ENCODE results near the gene SCARF2. TPM values are rescaled to one million over a fixed set of nuclear protein-coding genes. Genes with fewer than 3 reads are reported as not detected.
"Not testable (repeated sequence)": the region's sequence is repeated elsewhere in the genome, so short reads cannot be mapped to it uniquely, and the experiment has no call there.

SCARF2 gene
- total RNA-seq, 1 experiment from 2014 or later, result 17.0 TPM

DNA sequence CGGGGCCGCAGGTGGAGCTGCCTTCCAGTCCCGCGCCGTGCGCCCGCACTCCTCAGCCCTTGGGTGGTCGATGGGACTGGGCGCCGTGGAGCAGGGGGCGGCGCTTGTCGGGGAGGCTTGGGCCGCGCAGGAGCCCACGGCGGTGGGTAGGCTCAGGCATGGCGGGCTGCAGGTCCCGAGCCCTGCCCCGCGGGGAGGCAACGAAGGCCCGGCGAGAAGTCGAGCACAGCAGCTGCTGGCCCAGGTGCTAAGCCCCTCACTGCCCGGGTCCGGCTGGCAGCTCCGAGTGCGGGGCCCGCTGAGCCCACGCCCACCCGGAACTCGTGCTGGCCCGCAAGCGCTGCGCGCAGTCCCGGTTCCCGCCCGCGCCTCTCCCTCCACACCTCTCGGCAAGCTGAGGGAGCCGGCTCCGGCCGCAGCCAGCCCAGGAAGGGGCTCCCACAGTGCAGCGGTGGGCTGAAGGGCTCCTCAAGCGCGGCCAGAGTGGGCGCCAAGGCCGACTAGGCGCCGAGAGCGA is 45.2 kb downstream of the SCARF2 start:
- DNase-seq (ENCODE audit: low read depth, low spot score); in situ Hi-C loops (cut with HindIII; ENCODE audit: low pct_unique_long_range_greater_than_20kb, low sequenced_read_pairs): not testable (repeated sequence)

DNA sequence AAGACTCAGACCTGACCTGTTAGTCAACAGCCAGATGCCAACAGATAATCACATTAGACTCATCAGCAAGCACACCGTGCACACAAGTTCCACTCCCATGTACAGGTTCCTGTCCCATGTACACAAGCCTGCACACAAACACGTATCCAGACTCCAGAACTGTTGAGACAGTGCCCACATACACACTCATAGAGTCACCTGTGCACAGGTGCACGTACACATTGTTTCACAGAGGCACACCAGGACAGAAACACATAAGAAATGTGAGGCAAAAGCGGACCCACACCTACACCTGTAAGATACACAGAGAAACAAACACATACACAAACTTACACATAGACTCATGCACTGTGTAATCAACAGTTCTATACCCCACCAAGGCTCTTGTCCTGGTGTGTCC is 46.4 kb downstream of the SCARF2 start:
- DNase-seq (ENCODE audit: low read depth, low spot score), result no peak
- in situ Hi-C loops (cut with HindIII; ENCODE audit: low pct_unique_long_range_greater_than_20kb, low sequenced_read_pairs), result no loop called here

DNA sequence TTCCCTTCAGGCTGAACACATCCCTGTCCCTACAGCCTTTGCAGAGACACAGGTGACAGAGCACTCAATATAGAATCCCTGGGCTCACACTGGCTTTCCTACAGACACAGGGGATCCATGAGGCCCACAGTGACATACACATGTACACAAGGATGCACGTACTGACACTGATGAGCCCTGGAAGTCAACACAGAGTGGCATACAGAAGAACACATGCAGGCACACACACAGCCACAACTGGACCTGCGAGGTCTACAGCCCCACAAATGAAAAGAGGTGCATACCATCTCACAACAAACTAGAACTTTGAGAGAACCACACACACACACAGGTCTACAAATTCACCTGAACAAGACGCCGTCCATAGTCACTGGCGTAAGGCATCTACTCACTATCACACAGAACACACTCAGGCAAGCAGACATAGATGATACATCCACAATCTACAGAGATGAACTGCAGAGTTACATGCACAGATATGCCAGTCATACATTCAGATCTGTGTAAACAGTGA is 47.2 kb downstream of the SCARF2 start:
- in situ Hi-C loops (cut with HindIII; ENCODE audit: low pct_unique_long_range_greater_than_20kb, low sequenced_read_pairs), result no loop called here
- no peak for DNase-seq (ENCODE audit: low read depth, low spot score)

DNA sequence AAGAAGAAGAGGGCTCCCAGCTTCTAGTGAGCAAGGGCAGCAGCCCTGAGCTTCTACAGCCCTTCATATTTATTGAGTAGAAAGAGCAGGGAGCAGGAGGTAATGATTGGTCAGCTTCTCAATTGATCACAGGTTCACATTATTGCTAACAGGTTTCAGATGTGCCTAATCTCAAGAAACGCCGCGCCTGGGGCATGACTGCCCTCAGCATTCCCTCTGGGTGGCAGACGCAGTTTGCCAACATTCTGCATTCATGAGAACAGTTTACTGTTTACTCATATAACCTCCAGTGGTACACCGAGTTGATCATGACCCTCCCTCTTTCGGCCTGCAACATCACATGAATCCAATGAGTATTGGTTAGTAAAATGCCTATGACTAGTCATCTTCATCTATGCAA is 48.3 kb downstream of the SCARF2 start:
- in situ Hi-C loops (cut with HindIII; ENCODE audit: low pct_unique_long_range_greater_than_20kb, low sequenced_read_pairs), result no loop called here
- no peak for DNase-seq (ENCODE audit: low read depth, low spot score)

DNA sequence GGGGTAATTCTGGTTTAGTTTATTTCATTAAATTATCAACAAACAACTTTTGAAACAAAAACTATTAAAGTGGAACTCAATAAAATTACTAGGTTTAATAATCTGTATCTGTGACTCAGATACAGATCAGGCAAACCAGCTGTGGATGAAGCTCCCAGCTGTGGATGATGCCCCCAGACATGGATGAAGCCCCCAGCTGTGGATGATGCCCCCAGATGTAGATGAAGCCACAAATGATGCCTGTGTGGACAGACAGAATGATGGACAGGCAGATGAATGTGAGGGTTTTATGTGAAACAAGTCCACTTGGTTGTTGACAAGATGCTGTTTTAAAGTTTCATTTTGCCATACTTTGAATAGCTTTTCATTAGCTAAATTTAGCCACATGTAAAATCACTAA is 49.4 kb downstream of the SCARF2 start:
- in situ Hi-C loops (cut with HindIII; ENCODE audit: low pct_unique_long_range_greater_than_20kb, low sequenced_read_pairs), result no loop called here
- DNase-seq (ENCODE audit: low read depth, low spot score), result no peak

DNA sequence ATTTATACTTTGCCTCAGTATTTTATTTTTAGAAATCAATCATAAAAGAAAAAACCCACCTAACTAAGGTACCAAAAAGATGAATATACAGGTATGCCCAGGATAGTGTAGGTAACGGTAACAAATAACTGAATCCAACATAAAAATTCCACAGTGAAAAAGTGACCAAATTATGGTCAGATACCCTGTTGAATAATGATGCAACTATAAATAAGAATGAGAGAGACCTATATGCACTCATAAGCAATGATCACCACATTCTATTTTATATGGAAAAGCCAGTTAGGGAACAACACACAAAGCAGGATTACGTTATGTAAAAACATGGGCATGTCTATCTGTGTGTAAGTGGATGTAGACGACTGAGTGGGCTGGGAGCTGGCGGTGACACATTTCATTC is 50.7 kb downstream of the SCARF2 start:
- in situ Hi-C loops (cut with HindIII; ENCODE audit: low pct_unique_long_range_greater_than_20kb, low sequenced_read_pairs), result no loop called here

DNA sequence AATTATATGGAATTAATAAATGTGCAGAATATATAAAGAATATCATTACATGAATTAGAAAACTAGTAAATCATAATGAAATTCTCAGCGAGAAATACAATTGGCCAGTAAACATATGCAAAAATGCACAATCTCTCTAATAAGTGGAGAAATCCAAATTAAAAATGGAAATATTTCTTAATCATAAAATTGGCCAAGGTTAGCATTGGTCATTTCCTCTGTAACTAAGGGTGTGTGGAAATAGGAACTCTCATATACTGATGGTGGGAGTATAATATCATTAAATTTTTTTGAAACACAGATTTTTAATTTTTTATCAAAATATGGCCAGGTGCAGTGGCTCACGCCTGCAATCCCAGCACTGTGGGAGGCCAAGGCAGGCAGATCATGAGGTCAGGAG is 51.3 kb downstream of the SCARF2 start:
- in situ Hi-C loops (cut with HindIII; ENCODE audit: low pct_unique_long_range_greater_than_20kb, low sequenced_read_pairs), result no loop called here

More for the DNA sequence above, 50.7 kb downstream of the SCARF2 start:
- no peak for DNase-seq (ENCODE audit: low read depth, low spot score)

DNA sequence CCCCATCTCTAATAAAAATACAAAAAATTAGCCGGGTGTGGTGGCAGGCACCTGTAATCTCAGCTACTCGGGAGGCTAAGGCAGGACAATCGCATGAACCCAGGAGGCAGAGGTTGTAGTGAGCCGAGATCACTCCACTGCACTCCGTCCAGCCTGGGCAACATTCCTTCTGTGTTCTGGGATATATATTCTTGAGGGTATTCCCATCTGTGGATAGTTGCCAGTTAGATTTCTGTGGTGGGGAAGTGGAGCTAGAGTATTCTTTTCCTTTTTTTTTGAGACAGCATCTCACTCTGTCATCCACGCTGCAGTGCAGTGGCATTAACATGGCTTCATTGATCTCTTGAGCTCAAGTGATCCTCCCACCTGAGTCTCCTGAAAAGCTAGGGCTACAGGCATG is 52.8 kb downstream of the SCARF2 start:
- DNase-seq (ENCODE audit: low read depth, low spot score), result no peak
- in situ Hi-C loops (cut with HindIII; ENCODE audit: low pct_unique_long_range_greater_than_20kb, low sequenced_read_pairs), result no loop called here

More for the DNA sequence above, 51.3 kb downstream of the SCARF2 start:
- DNase-seq (ENCODE audit: low read depth, low spot score), result no peak

DNA sequence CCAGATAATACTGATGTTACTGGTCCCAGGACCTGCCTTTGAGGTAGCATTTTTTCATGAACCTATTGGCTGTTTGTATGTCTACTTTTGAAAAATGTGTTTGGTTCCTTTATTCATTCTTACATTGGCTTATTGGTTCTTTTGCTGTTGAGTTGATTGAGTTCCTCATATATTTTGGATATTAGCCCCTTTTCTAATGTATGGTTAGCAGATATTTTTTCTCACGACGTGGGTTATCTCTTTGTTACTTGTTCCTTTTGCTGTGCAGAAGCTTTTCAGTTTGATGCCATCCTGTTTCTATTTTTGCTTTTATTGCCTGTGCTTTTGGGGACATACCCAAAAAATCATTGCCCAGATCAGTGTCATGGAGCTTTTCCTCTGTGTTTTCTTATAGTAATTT is 53.5 kb downstream of the SCARF2 start:
- in situ Hi-C loops (cut with HindIII; ENCODE audit: low pct_unique_long_range_greater_than_20kb, low sequenced_read_pairs), result no loop called here
- no peak for DNase-seq (ENCODE audit: low read depth, low spot score)

DNA sequence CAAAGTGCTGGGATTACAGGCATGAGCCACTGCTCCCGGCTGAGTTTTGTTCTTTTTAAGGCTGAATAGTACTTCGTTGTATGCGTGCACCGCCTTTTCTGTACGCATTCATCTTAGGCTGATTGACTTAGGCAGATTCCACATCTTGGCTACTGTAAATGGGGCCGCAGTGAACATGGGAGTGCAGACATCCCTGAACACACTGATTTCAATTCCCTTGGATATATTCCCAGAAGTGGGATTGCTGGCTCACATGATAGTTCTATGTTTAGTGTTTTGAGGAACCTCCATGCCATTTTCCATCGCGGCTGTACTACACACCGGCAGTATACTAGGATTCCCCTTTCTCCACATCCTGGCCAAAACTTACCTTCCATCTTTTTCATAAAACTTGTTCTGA is 54.1 kb downstream of the SCARF2 start:
- in situ Hi-C loops (cut with HindIII; ENCODE audit: low pct_unique_long_range_greater_than_20kb, low sequenced_read_pairs), result no loop called here
- DNase-seq (ENCODE audit: low read depth, low spot score), result no peak

DNA sequence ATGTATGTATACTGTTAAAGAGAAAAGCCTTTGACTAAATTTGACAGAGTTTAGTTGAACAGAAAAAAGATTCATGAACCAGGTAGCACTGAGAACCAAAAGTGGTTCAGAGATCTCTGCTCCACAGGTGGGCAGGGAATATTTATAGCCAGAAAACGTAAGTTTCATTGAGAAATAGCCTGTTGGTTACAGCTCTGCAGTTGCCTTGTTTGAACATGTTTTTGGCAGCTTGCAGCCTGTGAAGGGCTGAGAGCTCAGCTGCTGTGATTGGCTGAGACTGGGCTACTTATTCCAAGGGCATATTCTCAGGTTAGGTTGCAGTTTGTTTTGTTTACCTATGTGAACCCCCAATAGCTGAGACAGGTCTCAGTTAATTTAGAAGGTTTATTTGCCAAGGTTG is 57.1 kb downstream of the SCARF2 start:
- DNase-seq (ENCODE audit: low read depth, low spot score), result no peak
- in situ Hi-C loops (cut with HindIII; ENCODE audit: low pct_unique_long_range_greater_than_20kb, low sequenced_read_pairs), result no loop called here

DNA sequence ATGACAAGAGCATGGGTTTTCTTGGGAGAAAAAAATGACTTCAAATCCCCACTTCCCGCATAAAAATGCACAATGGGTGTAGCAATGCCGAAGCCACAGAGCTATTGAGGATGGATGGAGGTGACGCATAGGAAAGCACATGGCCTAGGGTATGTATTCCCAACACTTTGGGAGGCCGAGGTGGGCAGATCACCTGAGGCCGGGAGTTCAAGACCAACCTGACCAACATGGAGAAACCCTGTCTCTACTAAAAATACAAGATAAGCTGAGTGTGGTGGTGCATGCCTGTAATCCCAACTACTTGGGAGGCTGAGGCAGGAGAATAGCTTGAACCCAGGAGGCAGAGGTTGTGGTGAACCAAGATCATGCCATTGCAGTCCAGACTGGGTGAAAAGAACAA is 58.9 kb downstream of the SCARF2 start:
- DNase-seq (ENCODE audit: low read depth, low spot score); in situ Hi-C loops (cut with HindIII; ENCODE audit: low pct_unique_long_range_greater_than_20kb, low sequenced_read_pairs): not testable (repeated sequence)

DNA sequence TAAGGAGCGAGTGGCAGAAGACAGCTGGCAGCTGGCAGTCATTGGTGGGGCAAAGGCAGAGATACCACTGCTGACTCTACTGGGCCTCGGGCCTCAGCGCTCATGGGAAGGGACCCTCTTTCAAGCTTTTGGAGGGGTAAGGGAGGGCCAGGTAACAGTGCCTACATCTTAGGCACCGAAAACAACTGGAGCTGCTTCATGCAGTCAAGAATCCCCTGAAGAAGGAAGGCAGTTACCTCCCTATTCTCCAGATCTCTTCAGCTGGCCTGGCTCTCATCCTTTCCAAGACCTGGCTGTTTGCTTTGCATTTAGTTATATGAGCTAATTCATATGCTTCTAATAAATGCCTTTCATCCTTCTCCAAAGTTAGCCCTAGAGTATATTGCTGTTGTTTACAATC is 59.5 kb downstream of the SCARF2 start:
- DNase-seq (ENCODE audit: low read depth, low spot score), result no peak
- in situ Hi-C loops (cut with HindIII; ENCODE audit: low pct_unique_long_range_greater_than_20kb, low sequenced_read_pairs), result no loop called here

DNA sequence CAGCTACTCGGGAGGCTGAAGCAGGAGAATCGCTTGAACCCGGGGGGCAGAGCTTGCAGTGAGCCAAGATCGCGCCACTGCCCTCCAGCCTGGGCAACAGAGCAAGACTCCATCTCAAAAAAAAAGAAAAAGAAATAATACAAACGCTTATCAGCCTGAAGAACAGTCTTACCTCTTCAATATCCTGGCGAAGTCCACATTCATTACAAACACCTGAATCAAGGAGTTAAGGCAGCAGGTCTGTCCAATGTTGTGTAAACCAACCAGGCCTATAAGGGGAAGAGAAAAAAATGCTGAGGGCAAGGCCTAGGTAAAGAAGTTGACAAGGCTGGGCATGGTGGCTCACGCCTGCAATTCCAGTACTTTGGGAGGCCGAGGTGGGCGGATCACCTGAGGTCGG is 60.6 kb downstream of the SCARF2 start:
- in situ Hi-C loops (cut with HindIII; ENCODE audit: low pct_unique_long_range_greater_than_20kb, low sequenced_read_pairs), result not testable (repeated sequence)

DNA sequence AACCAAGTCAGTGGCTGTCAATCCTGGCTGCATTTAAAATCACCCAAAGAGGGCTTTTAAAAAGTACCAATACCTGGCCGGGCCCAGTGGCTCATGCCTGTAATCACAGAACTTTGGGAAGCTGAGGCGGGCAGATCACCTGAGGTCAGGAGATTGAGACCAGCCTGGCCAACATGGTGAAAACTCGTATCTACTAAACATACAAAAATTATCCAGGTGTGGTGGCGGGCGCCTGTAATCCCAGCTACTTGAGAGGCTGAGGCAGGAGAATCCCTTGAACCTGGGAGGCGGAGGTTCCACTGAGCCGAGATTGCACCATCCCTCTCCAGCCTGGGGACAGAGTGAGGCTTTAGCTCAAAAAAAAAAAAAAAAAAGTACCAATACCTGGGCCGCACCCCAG is 61.3 kb downstream of the SCARF2 start:
- in situ Hi-C loops (cut with HindIII; ENCODE audit: low pct_unique_long_range_greater_than_20kb, low sequenced_read_pairs); DNase-seq (ENCODE audit: low read depth, low spot score): not testable (repeated sequence)

More for the DNA sequence above, 60.6 kb downstream of the SCARF2 start:
- DNase-seq (ENCODE audit: low read depth, low spot score), result not testable (repeated sequence)

Small RNA genes lying within 50 kb of the gene (small RNA-seq; reads per million reads assigned to genes)
- gene RF00019, result 0 reads per million in 2 experiments
- 0 reads per million in 2 experiments for gene RN7SL812P
- 0 reads per million in 2 experiments for gene RNU6-225P
- gene RNY1P9, result 0 to 0.29 reads per million in 2 experiments

Other genes with a start within 250 kb of the SCARF2 start
- 7.2 TPM in 2 replicates for gene RTN4R, start 169.5 kb downstream of the SCARF2 start, total RNA-seq (2014; rRNA removed; shearing (Covaris generic))
- gene DGCR6L, start 117.8 kb downstream of the SCARF2 start, total RNA-seq (2014; rRNA removed; shearing (Covaris generic)), result 44.5 and 48.3 TPM in 2 replicates
- gene ZNF74, start 43.7 kb downstream of the SCARF2 start, total RNA-seq (2014; rRNA removed; shearing (Covaris generic)), result 19.0 and 19.5 TPM in 2 replicates
- 18.4 and 22.7 TPM in 2 replicates for gene KLHL22, start 58.0 kb upstream of the SCARF2 start, total RNA-seq (2014; rRNA removed; shearing (Covaris generic))
- 86.9 and 91.2 TPM in 2 replicates for gene MED15, start 69.8 kb upstream of the SCARF2 start, total RNA-seq (2014; rRNA removed; shearing (Covaris generic))

Measured in SK-MEL-5 (cell line).